GM19193 (cell line): ENCODE data around the gene SLC15A4.

Source experiments
- POLR2A ChIP-seq: IDR thresholded peaks from 4 replicates; pipeline ENCODE4 v1.6.1; 2011; ENCODE audit not compliant: insufficient read depth, insufficient read length; ENCODE audit errors: extremely low read depth

The SLC15A4 gene

GRCh38 chr12:128763395-128763794 lies 60.4 kb downstream of the SLC15A4 start:
- no peak for TF ChIP-seq POLR2A

GRCh38 chr12:128761379-128761790 lies 62.4 kb downstream of the SLC15A4 start:
- TF ChIP-seq POLR2A, result no peak

GRCh38 chr12:128755566-128755965 lies 68.2 kb downstream of the SLC15A4 start:
- no peak for TF ChIP-seq POLR2A

GRCh38 chr12:128754275-128754674 lies 69.5 kb downstream of the SLC15A4 start:
- TF ChIP-seq POLR2A, result no peak

- no peak for TF ChIP-seq POLR2A
Measured at GRCh38 chr12:128753438-128753837, 70.3 kb downstream of the SLC15A4 start.

- TF ChIP-seq POLR2A, result no peak
Measured at GRCh38 chr12:128752386-128752785, 71.4 kb downstream of the SLC15A4 start.

- no peak for TF ChIP-seq POLR2A
Measured at GRCh38 chr12:128747441-128747840, 76.3 kb downstream of the SLC15A4 start.

- TF ChIP-seq POLR2A, result no peak
Measured at GRCh38 chr12:128745772-128746689, 77.7 kb downstream of the SLC15A4 start.

- TF ChIP-seq POLR2A, result no peak
Measured at GRCh38 chr12:128743916-128744315, 79.8 kb downstream of the SLC15A4 start.
